Measurements from ENCODE around the gene TOM1L2.

DNA sequence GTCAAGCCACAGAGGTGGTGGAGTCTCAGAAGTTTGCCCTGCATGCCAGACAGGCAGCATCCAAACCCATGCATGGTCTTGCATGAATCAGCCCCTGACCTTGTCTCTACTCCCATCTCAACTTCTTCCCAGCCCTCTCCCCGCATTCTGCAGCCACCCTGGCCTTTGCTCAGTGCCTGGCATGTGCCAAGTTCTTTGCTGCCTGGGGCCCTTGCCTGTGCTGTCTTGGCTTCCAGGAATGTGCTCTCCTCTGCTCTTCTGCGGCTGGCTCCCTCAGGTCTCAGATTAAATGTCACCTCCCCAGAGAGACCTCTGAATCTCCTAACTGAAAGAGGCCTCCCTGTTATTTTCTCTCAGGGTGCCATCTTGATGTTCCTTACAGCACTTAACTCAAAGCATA is 18.1 kb upstream of the TOM1L2 start:
- no peak for TF ChIP-seq POLR2A (IDR thresholded peaks at IDR 0.05)
- TF ChIP-seq, protein P1, sequence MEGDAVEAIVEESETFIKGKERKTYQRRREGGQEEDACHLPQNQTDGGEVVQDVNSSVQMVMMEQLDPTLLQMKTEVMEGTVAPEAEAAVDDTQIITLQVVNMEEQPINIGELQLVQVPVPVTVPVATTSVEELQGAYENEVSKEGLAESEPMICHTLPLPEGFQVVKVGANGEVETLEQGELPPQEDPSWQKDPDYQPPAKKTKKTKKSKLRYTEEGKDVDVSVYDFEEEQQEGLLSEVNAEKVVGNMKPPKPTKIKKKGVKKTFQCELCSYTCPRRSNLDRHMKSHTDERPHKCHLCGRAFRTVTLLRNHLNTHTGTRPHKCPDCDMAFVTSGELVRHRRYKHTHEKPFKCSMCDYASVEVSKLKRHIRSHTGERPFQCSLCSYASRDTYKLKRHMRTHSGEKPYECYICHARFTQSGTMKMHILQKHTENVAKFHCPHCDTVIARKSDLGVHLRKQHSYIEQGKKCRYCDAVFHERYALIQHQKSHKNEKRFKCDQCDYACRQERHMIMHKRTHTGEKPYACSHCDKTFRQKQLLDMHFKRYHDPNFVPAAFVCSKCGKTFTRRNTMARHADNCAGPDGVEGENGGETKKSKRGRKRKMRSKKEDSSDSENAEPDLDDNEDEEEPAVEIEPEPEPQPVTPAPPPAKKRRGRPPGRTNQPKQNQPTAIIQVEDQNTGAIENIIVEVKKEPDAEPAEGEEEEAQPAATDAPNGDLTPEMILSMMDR (IDR thresholded peaks at IDR 0.05), result no peak

Measured in uterus (tissue), 2 donors.